OCI-LY7 (cell line): ENCODE data around the gene CASP5.

Experiments
- EZH2phosphoT487 ChIP-seq: fragments of 200-600 bp; sonication (generic); IDR thresholded peaks from 2 replicates; pipeline ENCODE4 v1.6.1; 2018; ENCODE audit warnings: low read depth, borderline replicate concordance, mild to moderate bottlenecking, mixed run types, antibody characterized with exemption, low read length, moderate library complexity, mixed read lengths
- TF ChIP-seq, protein P1 (sequence below): fragments of 200-600 bp; sonication (generic); conservative IDR thresholded peaks from 2 replicates; pipeline ENCODE4 v1.5.1; 2014; ENCODE audit warnings: mild to moderate bottlenecking, antibody characterized with exemption, low read length, moderate library complexity, mixed read lengths

DNA sequence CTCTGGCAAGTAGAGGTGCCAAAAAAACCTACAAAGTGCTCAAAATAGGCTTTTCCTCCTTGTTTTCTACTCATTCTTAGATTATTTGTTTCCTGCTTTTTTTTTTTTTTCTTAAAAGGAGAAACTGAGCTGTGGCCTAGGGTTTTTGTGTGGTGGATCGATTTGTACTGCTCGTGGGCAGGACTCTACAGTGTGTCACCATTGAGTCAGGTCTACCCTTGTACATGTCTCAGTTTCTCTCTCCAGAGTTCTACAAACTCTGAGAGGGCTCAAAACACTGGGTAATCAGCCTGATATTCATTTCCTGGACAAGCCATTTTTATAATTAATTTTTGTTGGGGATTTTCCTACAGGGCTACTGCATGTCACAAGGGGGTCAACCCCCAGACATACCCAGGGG is 49.4 kb downstream of the CASP5 start:
- TF ChIP-seq, protein P1, sequence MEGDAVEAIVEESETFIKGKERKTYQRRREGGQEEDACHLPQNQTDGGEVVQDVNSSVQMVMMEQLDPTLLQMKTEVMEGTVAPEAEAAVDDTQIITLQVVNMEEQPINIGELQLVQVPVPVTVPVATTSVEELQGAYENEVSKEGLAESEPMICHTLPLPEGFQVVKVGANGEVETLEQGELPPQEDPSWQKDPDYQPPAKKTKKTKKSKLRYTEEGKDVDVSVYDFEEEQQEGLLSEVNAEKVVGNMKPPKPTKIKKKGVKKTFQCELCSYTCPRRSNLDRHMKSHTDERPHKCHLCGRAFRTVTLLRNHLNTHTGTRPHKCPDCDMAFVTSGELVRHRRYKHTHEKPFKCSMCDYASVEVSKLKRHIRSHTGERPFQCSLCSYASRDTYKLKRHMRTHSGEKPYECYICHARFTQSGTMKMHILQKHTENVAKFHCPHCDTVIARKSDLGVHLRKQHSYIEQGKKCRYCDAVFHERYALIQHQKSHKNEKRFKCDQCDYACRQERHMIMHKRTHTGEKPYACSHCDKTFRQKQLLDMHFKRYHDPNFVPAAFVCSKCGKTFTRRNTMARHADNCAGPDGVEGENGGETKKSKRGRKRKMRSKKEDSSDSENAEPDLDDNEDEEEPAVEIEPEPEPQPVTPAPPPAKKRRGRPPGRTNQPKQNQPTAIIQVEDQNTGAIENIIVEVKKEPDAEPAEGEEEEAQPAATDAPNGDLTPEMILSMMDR: no peak
- no peak for TF ChIP-seq EZH2phosphoT487
